HG03066 (cell line): ENCODE data around the gene C6orf118.

Experiments
- ATAC-seq: cut with Tn5 transposase; IDR thresholded peaks from one replicate; pipeline ENCODE4 v1.9.1; 2021; ENCODE audit warnings: low read depth; ENCODE audit not compliant: unreplicated experiment

Gene C6orf118

DNA sequence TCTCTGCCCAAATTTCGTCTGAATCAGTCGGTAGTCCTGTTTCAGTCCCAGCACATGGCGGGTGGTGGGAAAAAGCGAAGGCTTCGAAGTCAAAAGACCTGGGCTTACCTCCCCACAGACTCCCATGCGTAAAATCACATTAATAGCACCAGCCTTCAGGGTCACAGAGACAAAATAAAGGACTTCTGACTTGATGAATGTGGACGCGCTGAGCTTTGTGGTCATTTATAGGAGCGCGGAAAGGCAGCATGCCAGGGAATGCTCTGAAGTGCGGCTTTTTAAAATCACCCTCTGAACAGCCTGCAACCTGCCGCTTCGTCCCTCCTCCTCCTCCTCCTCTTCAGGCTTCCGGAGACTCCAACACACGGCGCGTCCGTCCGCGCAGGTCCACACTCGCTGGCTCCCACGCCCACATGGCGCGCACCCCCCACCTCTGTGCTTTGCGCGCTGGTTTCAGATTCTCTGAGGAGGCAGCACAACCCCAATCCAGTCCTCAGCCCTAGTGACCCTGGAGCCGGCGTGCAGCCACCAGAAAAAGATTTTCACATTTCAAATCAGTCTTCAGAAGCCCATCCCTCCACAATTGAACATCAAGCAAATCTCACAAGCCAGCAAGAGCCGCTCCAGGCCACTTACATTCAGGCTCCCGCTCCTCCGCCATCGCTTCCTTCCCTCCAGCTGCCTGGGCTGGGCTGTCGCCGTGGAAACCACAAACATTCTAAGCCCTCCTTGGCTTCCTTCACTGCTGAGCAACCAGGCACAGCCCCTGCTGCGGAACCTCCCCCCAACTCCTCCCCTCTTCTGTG is at the start of gene C6orf118:
Gene C6orf118 (minus strand): TSS at position 680 of the 806 bp plus-strand sequence. CDS start 19 bp downstream, at position 661.
- no peak for ATAC-seq

DNA sequence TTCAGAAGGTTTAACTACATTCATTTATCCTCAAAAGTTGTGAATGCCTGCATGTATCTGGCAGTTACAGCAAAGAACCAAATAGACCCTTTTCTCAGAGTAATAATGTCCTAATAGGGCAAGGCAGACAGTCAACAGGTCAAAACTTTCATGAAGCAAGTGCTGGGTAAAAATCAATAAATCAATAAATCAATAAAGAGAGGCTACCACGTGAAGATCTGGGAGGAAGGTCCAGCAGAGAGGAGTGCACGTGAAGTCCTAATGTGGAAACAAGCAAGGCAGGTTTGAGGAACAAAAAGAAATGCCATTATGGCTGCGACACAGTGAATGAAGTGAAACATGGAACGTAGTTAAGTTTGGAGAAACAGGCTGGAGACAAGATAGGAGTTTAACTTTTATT is 36.3 kb upstream of the C6orf118 start:
- ATAC-seq: no peak

- no peak for ATAC-seq
Observed at GRCh38 chr6:165340532-165340931, 31.1 kb upstream of the C6orf118 start.

- no peak for ATAC-seq
Observed at GRCh38 chr6:165325609-165326008, 16.2 kb upstream of the C6orf118 start.

GRCh38 chr6:165321555-165322145 is 12.2 kb upstream of the C6orf118 start:
- ATAC-seq: no peak

- ATAC-seq: no peak
Observed at GRCh38 chr6:165321150-165321549, 11.7 kb upstream of the C6orf118 start.

DNA sequence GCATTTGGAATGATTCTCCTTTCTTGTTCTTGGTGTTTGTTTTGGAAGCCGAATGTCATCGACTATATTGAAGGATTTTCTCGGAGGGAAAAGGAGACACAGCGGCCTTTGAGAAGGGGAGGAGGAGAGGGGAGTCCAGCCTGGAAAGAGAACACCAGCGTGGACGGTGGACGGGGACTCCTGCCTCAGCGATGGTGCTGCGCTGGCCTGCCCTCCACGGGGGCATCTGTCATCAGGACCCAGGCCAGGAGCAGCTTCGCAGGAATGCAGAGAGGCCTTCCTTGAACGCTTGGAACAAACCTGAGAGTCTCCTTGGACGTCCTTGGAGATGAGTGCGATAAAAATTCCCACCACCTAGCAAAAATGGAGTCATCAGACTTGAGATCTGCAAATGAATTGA is 8.3 kb upstream of the C6orf118 start:
- ATAC-seq: no peak

DNA sequence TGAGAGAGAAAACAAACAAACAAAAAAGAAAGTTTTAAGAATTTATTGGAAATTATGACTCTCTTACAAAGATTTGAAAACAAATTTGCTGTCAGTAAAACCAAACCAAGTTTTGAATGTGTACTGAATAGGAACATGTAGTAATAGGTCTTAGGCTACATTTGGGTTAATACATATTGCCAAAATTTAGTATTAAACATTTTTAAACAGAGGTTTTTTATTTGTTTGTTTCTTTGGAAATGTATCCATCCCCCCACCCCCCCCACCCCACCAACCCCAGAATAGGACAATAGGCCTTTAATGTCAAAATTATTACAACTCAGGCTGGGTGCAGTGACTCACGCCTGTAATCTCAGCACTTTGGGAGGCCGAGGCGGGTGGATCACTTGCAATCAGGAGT is 2.5 kb downstream of the C6orf118 start:
- no peak for ATAC-seq

DNA sequence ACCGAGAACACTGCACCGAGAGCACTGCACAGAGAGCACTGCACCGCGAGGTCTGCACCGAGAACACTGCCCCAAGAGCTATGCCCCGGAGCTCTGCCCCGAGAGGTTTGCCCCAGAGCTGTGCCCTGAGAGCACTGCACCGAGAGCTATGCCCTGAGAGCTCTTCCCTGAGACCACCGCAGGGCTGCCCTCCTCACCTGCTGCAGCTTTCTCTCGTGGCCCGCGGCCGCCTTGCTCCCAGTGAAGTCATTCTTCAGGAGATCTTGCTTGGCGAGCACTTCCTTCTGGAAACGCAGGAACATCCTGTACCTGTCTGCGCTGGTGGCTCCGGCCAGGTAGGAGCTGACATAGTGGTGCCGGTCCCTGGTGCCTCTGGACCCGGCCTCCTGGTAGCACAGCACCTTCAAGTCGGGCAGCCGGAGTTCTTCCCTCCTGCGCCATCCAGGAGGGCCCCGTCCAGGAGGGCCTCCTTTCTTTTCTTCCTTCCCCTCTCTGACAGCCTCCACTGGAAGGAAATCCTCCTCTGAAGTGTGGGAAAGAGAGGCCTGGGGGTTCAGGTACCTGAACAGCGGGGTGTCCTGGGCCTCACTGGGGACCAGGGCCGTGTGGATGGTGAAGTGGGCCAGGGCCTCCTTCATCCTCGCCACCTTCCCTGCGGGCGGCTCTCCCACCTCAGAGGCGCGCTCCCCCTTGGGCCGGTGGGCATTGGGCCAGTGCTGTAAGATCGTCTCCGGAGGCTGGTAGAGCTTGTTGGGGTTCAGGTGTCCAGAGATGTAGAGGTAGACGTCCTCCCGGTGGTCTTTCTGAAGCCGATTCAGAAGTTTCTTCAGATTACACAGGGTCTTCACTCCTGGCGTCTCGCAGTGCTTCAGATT is 7.8 kb downstream of the C6orf118 start:
- ATAC-seq: no peak

- ATAC-seq: no peak
Observed at GRCh38 chr6:165300422-165300936, 8.9 kb downstream of the C6orf118 start.

DNA sequence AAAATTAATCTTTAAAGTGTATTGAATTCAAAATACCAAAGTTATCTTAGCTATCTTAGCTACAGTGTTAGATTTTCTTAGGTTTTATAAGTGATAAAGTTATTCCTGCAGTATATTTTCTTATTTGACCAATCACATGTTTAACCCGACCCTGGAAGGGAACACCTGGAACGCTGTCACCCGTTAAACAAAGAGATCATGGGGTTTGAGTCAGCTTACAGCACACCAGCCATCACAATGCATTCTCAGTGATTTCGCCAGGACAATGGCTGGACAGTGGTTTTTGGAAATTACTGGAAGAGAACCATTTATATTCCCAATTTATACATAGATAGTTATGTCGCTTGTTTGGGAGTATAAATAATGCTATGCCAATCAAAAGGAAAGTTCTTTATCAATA is 10.5 kb downstream of the C6orf118 start:
- ATAC-seq: no peak

- ATAC-seq: no peak
Observed at GRCh38 chr6:165298402-165298801, 11.0 kb downstream of the C6orf118 start.

DNA sequence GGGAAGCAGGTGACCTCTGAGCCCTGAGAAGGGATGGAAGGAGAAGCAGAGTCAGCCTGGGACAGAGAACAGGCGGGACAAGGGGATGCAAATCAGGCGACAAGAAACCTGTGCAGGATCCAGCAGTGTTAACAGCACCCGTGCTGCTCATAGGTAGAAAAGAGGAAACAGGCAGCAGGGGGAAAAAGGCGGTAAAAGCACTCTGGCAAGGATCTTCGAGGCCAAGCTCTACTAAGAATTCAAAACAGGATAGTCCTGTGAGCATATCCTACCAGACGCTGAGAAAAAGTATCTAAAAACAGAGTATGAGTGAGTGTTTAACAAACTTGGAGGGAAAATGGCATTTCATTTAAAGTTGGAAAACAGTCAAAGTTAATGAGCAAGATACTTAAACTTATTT is 16.7 kb downstream of the C6orf118 start:
- no peak for ATAC-seq

DNA sequence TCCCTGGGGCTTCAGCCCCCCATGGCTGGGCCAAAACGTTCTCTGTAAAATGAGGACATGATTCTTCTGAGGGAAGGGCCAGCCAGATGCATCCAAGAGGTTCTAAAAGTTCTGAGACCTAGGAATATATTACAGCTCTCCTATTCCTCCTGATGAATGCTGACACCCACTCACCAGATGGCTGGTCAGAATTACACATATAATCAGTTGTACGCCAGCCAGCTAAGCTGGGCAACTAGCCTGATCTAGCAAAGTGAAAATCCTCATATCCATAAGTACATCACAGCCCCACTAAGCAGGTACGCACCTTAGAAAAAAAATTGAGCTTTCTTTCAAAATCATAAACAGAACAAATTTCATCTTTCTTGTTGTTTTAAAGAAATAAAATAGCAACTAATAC is 34.8 kb downstream of the C6orf118 start:
- no peak for ATAC-seq

- ATAC-seq: no peak
Observed at GRCh38 chr6:165272585-165272984, 36.8 kb downstream of the C6orf118 start.

DNA sequence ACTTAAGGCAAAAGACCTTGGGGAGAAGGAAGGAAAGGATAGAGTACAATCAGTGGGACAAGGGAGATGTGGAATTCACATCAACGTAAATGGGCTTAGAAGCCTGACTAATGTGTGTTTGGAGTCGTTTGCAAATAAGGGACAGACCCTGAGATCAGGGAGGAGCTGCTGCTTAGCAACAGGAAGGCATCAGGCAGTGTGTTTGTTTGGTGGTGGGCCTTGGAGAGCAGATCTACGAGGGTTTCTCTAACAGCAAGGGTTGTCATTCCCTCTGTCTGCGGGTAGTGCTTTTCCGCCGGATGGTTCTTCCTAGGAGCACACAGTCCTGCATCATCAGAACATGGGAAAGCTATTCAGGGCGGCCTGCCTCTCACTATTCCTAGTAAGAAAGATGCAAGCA is 40.4 kb downstream of the C6orf118 start:
- no peak for ATAC-seq

DNA sequence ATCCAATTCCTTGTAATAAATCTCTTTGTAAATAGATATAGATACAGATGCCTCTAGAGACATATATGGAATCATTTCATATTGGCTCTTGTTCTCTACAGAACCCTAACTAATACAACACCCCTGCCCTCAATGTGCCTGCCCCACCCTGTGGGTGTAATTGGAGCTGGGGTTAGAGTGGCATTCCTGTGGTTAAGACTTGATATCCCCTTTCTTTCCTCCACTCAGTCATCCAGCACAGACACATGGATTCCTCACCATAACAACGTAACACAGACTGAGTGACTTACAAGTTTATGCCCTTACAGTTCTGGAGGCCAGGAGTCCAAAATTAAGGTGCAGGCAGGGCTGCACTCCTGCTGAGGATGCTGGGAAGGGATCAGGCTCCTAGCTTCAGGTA is 42.8 kb downstream of the C6orf118 start:
- no peak for ATAC-seq

- ATAC-seq: no peak
Observed at GRCh38 chr6:165266191-165266590, 43.2 kb downstream of the C6orf118 start.

DNA sequence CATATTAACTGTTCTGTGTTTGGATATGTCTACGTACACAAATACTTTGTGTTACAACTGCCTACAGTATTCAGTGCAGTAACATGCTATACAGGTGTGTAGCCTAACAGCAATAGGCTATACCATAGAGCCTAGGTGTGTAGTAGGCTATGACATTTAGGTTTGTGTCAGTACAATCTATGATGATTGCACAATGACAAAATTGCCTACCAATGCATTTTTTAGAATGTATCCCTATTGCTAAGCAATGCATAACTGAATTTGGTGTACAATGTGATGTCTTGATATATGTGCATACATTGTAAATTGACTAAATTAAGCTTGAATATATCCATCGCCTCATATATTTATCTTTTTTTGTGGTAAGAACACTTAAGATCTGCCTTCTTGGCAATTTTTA is 48.9 kb downstream of the C6orf118 start:
- no peak for ATAC-seq

- no peak for ATAC-seq
Observed at GRCh38 chr6:165249808-165250207, 59.6 kb downstream of the C6orf118 start.

GRCh38 chr6:165245701-165246100 is 63.7 kb downstream of the C6orf118 start:
- no peak for ATAC-seq
